DND-41 (cell line): Measurements from ENCODE around the gene IFT80.

Experiments used
- ATAC-seq: fragments of 200-7000 bp; cut with Tn5 transposase; 3 replicates; pipeline ENCODE4 v1.9.1; 2021; ENCODE audit warnings: low read depth; ENCODE audit not compliant: insufficient read depth
- DNase-seq: peaks from one replicate; pipeline ENCODE4 v3.0.0-alpha.2; 2020
- H2AFZ ChIP-seq: 2 replicates; pipeline ENCODE4 v1.6.0; 2012; ENCODE audit warnings: low read depth, low read length
- H3K27ac ChIP-seq: 2 replicates; pipeline ENCODE4 v1.5.1; 2012; ENCODE audit warnings: low read length, inconsistent platforms
- H3K27me3 ChIP-seq: fragments of 200-600 bp; sonication (generic); 2 replicates; pipeline ENCODE4 v1.6.0; 2012; ENCODE audit warnings: low read length, mild to moderate bottlenecking, inconsistent platforms; ENCODE audit not compliant: insufficient read depth, poor library complexity
- H3K36me3 ChIP-seq: 2 replicates; pipeline ENCODE4 v1.5.1; 2012; ENCODE audit warnings: low read length, inconsistent platforms; ENCODE audit not compliant: insufficient read depth
- H3K4me1 ChIP-seq: 2 replicates; pipeline ENCODE4 v1.5.1; 2012; ENCODE audit warnings: mild to moderate bottlenecking, low read length; ENCODE audit not compliant: insufficient read depth
- H3K4me2 ChIP-seq: 2 replicates; pipeline ENCODE4 v1.6.0; 2012; ENCODE audit warnings: mild to moderate bottlenecking, moderate library complexity, low read length, inconsistent platforms; ENCODE audit not compliant: insufficient read depth
- H3K4me3 ChIP-seq, 2 experiments: fragments of 200-600 bp in 1 of 2; shearing (Covaris generic) in 1 of 2; 2 replicates each; pipeline ENCODE4 v1.5.1; 2012 to 2016; ENCODE audit warnings: inconsistent platforms in 2 of 2, low read length in 2 of 2, mild to moderate bottlenecking in 2 of 2, low read depth in 1 of 2, moderate library complexity in 1 of 2
- H3K79me2 ChIP-seq: 2 replicates; pipeline ENCODE4 v1.6.0; 2012; ENCODE audit warnings: low read length, inconsistent platforms; ENCODE audit not compliant: insufficient read depth
- H3K9ac ChIP-seq: 2 replicates; pipeline ENCODE4 v1.6.0; 2012; ENCODE audit warnings: low read depth, mild to moderate bottlenecking, inconsistent platforms, low read length, moderate library complexity
- H3K9me3 ChIP-seq: 2 replicates; pipeline ENCODE4 v1.5.1; 2012; ENCODE audit warnings: low read length, moderate library complexity, mild to moderate bottlenecking, inconsistent platforms; ENCODE audit not compliant: insufficient read depth, severe bottlenecking
- H4K20me1 ChIP-seq: 2 replicates; pipeline ENCODE4 v1.6.0; 2012; ENCODE audit warnings: low read length; ENCODE audit not compliant: insufficient read depth
- CTCF ChIP-seq: IDR thresholded peaks from 2 replicates; pipeline ENCODE4 v1.5.1; 2012; ENCODE audit warnings: borderline replicate concordance, low read length, moderate library complexity, mild to moderate bottlenecking; ENCODE audit not compliant: poor library complexity, severe bottlenecking; ENCODE audit errors: extremely low read depth
- EZH2 ChIP-seq: IDR thresholded peaks from 3 replicates; pipeline ENCODE4 v1.6.1; 2012; ENCODE audit warnings: borderline replicate concordance, low read depth, mild to moderate bottlenecking, moderate library complexity, low read length, inconsistent platforms; ENCODE audit not compliant: severe bottlenecking

Gene IFT80

GRCh38 chr3:160259589-160259988 is 139.4 kb downstream of the IFT80 start:
- H3K4me2 ChIP-seq: no peak overlapping the region
- no peak overlapping the region for H3K4me3 ChIP-seq
- no peaks in the 10 kb centered on the region for H3K4me1 ChIP-seq
- no peak for DNase-seq
- H3K9ac ChIP-seq: no peak overlapping the region
- H3K36me3 ChIP-seq: peaks cover 5% of the 10 kb centered on the region; the same call in 1 of the 2 replicates
- TF ChIP-seq CTCF (no peak), EZH2 (no peak)
- no peaks in the 10 kb centered on the region for H3K79me2 ChIP-seq
- no peaks in the 10 kb centered on the region for H3K27me3 ChIP-seq
- H2AFZ ChIP-seq: no peak overlapping the region
- no peaks in the 10 kb centered on the region for H3K9me3 ChIP-seq
- H4K20me1 ChIP-seq: no peaks in the 10 kb centered on the region
- H3K27ac ChIP-seq: no peak overlapping the region
- no peak for ATAC-seq

GRCh38 chr3:160257606-160258005 is 141.4 kb downstream of the IFT80 start:
- Histone ChIP-seq H2AFZ (no peak overlapping the region), H4K20me1 (no peaks in the 10 kb centered on the region), H3K27ac (no peak overlapping the region), H3K9me3 (no peaks in the 10 kb centered on the region), H3K27me3 (no peaks in the 10 kb centered on the region), H3K4me1 (no peaks in the 10 kb centered on the region), H3K4me3 (no peak overlapping the region), H3K9ac (no peak overlapping the region), H3K36me3 (peaks cover 5% of the 10 kb centered on the region; the same call in 1 of the 2 replicates), H3K79me2 (no peaks in the 10 kb centered on the region), H3K4me2 (no peak overlapping the region)
- TF ChIP-seq CTCF (no peak), EZH2 (no peak)
- no peak for DNase-seq
- ATAC-seq: 0 out of 3 replicates have a peak, but pooled peaks have one; percentile 45

- no peak overlapping the region for H3K27ac ChIP-seq
These were observed 145.7 kb downstream of the IFT80 start for GRCh38 chr3:160253298-160253697.

More at GRCh38 chr3:160253298-160253697, 145.7 kb downstream of the IFT80 start:
- Histone ChIP-seq H3K4me3 (no peak overlapping the region), H3K27me3 (no peaks in the 10 kb centered on the region), H2AFZ (no peak overlapping the region), H4K20me1 (no peaks in the 10 kb centered on the region), H3K9me3 (no peaks in the 10 kb centered on the region), H3K9ac (no peak overlapping the region), H3K36me3 (no peaks in the 10 kb centered on the region), H3K4me2 (no peak overlapping the region), H3K4me1 (no peaks in the 10 kb centered on the region), H3K79me2 (no peaks in the 10 kb centered on the region)
- ATAC-seq: no peak
- TF ChIP-seq CTCF: no peak
- TF ChIP-seq EZH2: no peak
- DNase-seq: no peak
